LNCaP clone FGC (cell line): ENCODE measurements around the gene MTG2.

Source experiments
- DNase-seq: peaks from one replicate; pipeline ENCODE4 v3.0.0-alpha.2; 2011; ENCODE audit warnings: low read depth
- H3K4me3 ChIP-seq: 2 replicates; pipeline ENCODE4 v1.5.1; 2011; ENCODE audit warnings: mild to moderate bottlenecking, low read depth, low read length, control low read depth
- TF ChIP-seq, protein P1 (sequence below): IDR thresholded peaks from 2 replicates; pipeline ENCODE4 v1.5.1; 2012; ENCODE audit warnings: mild to moderate bottlenecking; ENCODE audit not compliant: control insufficient read depth, insufficient read depth; ENCODE audit errors: extremely low read depth

The MTG2 gene

DNA sequence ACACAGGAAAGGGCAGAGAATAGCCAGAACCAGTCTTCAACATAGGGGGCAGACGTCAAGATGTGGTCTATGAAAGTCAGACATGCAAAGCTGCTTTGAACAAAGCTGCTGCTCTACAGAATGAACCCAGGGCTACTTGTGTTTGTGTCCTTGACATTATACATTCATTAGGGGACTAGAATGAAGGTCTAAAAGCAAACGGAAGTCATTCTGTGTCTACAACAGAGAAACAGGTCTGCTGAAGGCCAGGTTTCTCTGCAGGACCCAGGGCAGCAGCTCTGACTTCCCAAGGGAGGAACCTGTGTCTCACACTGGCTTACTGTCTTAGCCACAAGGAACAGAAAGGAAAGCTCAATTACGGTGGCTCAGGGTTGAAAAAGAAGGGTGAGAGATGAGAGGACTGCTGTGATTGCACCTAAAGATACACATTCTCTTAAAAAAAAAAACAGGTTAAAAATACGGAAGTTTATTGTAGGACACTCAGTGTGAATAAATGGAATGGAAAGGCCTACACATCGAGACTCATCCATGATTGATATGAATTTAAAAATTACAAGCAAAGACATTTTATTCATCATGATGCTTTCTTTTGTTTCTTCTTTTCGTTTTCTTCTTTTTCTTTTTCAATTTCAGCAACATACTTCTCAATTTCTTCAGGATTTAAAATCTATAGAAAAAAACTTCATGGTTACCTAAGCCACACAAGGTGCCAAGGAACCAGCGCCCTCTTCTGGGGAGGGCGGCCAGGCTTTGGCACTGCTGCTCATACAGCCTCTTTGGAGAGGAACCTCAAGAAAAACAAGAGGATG is 46.3 kb upstream of the MTG2 start:
- TF ChIP-seq, protein P1, sequence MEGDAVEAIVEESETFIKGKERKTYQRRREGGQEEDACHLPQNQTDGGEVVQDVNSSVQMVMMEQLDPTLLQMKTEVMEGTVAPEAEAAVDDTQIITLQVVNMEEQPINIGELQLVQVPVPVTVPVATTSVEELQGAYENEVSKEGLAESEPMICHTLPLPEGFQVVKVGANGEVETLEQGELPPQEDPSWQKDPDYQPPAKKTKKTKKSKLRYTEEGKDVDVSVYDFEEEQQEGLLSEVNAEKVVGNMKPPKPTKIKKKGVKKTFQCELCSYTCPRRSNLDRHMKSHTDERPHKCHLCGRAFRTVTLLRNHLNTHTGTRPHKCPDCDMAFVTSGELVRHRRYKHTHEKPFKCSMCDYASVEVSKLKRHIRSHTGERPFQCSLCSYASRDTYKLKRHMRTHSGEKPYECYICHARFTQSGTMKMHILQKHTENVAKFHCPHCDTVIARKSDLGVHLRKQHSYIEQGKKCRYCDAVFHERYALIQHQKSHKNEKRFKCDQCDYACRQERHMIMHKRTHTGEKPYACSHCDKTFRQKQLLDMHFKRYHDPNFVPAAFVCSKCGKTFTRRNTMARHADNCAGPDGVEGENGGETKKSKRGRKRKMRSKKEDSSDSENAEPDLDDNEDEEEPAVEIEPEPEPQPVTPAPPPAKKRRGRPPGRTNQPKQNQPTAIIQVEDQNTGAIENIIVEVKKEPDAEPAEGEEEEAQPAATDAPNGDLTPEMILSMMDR, result peak; percentile 86
- H3K4me3 ChIP-seq, result no peak overlapping the region
- DNase-seq, result no peak

DNA sequence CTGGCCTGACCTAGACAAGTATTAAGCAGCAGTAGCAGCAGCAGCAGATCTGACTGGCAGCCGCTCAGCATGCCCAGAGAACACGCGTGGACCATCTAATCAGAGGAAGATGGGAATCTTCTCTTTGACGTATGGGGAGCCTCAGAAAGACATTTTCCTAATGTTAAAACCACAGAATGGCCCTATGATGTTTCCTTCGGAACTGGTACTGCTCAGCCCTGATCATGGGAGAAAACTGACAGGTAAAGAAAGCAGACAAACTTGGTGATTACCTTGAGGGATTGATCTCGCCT is 45.8 kb upstream of the MTG2 start:
- TF ChIP-seq, protein P1, result no peak
- no peak for DNase-seq
- H3K4me3 ChIP-seq, result no peak overlapping the region

DNA sequence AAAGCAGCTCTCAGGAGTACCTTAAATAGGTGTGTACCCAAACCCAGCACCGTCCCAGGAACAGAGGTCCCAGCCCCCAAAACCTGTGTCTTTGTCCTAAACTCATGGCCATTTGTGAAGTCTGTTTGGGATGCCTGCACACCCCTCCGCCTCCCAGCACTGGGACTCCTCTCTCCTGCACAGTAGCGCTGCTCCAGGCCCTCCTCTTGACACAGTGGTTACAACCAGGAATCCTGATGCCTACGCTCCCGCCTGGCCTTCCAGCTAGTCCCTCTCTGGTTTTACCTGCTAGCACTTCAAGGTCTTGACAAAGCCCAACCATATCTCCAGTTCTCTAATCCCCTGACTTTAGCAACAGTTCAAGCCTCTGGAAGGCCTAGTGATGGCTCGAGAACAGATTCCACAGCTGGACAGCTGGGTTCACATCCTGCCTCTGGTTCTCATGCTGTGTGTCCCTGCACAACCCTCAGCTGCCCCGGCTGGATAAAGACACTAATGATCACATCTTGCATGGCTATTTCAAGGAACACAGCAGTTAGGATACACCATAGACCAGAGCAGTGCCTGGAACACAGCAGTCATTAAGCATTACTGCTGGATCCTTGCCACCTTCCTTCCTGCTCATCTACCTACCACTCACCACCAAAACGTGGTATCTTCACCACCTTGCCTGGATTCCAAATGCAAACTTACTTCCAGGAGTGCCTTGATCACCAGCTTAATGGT is 45.2 kb upstream of the MTG2 start:
- no peak for DNase-seq

DNA sequence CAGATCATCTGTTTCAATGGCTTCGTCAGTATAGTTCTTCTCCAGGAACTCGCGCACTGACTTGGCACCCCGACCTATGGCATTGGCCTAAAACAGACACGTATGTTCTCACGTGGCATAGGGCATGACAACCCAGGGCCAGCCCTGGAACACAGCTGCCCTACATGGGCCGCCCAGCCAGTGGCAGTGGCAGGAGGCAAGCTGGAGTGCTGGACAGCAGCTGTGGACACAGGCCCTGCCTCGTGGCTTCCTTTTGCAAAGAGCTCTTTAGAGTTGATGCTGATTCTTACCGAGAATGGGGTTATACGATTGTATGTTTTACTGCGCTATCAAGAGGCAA is 44.7 kb upstream of the MTG2 start:
- TF ChIP-seq, protein P1, result no peak
- no peak for DNase-seq

More for the DNA sequence above, 45.2 kb upstream of the MTG2 start:
- TF ChIP-seq, protein P1, result no peak
- H3K4me3 ChIP-seq, result no peak overlapping the region

DNA sequence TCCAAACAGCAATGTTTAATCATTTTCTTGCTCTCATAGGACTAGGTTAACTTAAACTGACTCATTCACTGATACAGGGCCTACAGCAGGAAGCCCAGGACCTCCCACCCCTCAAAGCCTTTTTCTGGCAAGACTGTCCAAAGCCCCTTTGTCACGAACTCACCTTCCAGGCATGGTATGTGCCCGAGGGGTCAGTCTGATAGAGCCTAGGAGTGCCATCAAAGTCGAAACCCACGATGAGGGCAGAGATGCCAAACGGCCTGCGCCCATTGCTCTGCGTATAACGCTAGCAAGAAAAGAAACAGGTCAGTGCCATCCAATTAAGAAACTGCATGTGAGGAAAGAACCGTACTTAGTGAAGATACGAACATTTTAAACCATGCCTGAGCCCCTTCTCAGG is 43.9 kb upstream of the MTG2 start:
- TF ChIP-seq, protein P1, result no peak
- no peak overlapping the region for H3K4me3 ChIP-seq
- DNase-seq, result no peak

More for the DNA sequence above, 44.7 kb upstream of the MTG2 start:
- H3K4me3 ChIP-seq, result no peak overlapping the region

DNA sequence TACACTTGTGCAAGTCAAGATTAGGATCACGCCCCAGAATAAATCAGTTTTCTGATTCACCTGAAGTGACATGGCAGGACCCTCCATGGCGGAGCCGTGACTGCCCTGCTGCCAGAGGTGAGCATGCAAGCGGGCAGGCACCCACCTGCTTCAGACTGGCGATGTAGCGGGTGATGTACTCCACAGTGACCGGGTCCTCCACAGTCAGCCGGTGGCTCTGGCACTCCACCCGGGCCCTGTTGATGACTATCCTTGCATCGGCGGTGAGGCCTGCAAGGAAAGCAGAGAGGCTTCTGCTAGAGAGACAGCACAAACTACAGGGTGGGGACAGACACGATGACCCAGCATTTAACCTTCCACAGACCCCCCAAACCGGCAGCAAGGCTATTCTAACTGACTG is 43.2 kb upstream of the MTG2 start:
- DNase-seq, result no peak
- TF ChIP-seq, protein P1, result no peak
- H3K4me3 ChIP-seq, result no peak overlapping the region
